Prostate gland (tissue), 2 donors: ENCODE results near the gene RAD51B.

Experiments used
- POLR2A ChIP-seq: fragments of 450-650 bp; IDR thresholded peaks from one replicate; pipeline ENCODE4 v1.6.1; 2016; ENCODE audit warnings: antibody characterized with exemption, mild to moderate bottlenecking
- POLR2AphosphoS5 ChIP-seq: sonication (generic); formaldehyde crosslinking; IDR thresholded peaks from one replicate; pipeline ENCODE4 v1.6.1; 2017; ENCODE audit warnings: antibody characterized with exemption
- TF ChIP-seq, protein P1 (sequence below), 4 experiments: fragments of 200-600 bp in 2 of 4; fragments of 450-650 bp in 2 of 4; sonication (generic) in 2 of 4; IDR thresholded peaks; 1 replicate in 3 of 4; 2 replicates in 1 of 4; pipeline ENCODE4 v1.5.1; 2016 to 2019; ENCODE audit warnings: antibody characterized with exemption in 4 of 4, mild to moderate bottlenecking in 2 of 4, moderate library complexity in 2 of 4

DNA sequence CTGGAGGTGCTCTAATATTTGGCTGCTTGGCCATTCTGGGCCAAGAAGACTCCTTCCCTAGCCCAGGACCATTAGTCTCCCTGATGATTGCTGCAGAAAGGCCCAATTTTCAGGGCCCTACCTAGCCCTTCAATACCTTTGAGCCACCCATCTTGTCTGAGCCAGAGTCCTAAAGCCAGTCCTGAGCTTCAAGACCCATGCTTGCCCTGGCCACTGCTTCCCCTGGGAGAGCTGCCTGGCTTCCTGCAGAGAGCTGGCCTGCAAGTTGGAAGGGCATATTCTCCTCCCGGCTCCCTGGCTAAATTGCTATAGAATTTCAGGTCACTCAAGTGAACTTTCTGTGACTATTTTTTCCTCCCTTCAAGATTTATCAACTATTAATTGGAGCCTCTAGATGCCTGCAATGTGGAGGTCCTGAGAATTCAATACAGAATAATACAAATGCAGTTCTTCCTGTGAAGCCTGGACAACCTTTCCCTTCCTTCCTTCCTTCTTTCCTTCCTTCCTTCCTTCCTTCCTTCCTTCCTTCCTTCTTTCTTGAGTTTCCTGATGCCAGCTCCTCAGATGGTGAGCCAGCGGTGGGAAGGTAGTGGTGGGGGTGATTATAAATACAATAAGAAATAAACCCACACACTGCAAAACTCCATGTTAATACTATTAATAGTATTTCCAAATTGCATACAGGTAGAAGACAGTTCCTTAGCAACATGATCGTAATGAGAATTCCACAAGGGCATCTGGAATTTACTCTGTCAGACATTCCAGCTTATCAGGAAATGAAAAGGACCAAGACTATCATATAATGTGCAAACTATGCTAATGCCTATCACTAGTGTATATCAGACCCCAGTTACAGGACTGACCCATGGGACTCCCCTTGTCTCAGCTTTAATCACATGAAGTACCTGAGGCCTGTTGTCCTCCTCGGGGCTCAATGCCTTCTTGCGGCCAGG, 865.2 kb downstream of the RAD51B start:
- TF ChIP-seq, protein P1, sequence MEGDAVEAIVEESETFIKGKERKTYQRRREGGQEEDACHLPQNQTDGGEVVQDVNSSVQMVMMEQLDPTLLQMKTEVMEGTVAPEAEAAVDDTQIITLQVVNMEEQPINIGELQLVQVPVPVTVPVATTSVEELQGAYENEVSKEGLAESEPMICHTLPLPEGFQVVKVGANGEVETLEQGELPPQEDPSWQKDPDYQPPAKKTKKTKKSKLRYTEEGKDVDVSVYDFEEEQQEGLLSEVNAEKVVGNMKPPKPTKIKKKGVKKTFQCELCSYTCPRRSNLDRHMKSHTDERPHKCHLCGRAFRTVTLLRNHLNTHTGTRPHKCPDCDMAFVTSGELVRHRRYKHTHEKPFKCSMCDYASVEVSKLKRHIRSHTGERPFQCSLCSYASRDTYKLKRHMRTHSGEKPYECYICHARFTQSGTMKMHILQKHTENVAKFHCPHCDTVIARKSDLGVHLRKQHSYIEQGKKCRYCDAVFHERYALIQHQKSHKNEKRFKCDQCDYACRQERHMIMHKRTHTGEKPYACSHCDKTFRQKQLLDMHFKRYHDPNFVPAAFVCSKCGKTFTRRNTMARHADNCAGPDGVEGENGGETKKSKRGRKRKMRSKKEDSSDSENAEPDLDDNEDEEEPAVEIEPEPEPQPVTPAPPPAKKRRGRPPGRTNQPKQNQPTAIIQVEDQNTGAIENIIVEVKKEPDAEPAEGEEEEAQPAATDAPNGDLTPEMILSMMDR (IDR thresholded peaks at IDR 0.05), result no peak
- TF ChIP-seq POLR2AphosphoS5 (no peak), POLR2A (no peak)
